Pons (tissue), 1 donor: ENCODE data around the gene ERF.

Experiments
- DNase-seq: peaks from one replicate; pipeline ENCODE4 v3.0.0-alpha.2; 2016; ENCODE audit warnings: low spot score

ERF gene

GRCh38 chr19:42214810-42215485 is 40.0 kb downstream of the ERF start:
- DNase-seq, result no peak

GRCh38 chr19:42212886-42213285 is 42.0 kb downstream of the ERF start:
- DNase-seq, result no peak

GRCh38 chr19:42208612-42209011 is 46.3 kb downstream of the ERF start:
- DNase-seq, result no peak

- DNase-seq, result no peak
Measured at GRCh38 chr19:42207767-42208271, 47.1 kb downstream of the ERF start.

GRCh38 chr19:42206871-42207755 is 47.8 kb downstream of the ERF start:
- DNase-seq, result no peak

- no peak for DNase-seq
Measured at GRCh38 chr19:42204664-42205063, 50.3 kb downstream of the ERF start.

- no peak for DNase-seq
Measured at GRCh38 chr19:42203700-42204099, 51.2 kb downstream of the ERF start.

GRCh38 chr19:42202290-42202880 is 52.5 kb downstream of the ERF start:
- no peak for DNase-seq

- peak; percentile 71 for DNase-seq
Measured at GRCh38 chr19:42201489-42202289, 53.2 kb downstream of the ERF start.

GRCh38 chr19:42200116-42200715 is 54.7 kb downstream of the ERF start:
- DNase-seq, result no peak

- no peak for DNase-seq
Measured at GRCh38 chr19:42199440-42200115, 55.4 kb downstream of the ERF start.

GRCh38 chr19:42198676-42199439 is 56.1 kb downstream of the ERF start:
- DNase-seq, result no peak
